H7 (cell line): ENCODE measurements around the gene KLLN. TPM values are rescaled to one million over a fixed set of nuclear protein-coding genes. Genes with fewer than 3 reads are reported as not detected.
"Not testable (repeated sequence)": the region's sequence is repeated elsewhere in the genome, so short reads cannot be mapped to it uniquely, and the experiment has no call there.

ENCODE experiments used
- DNase-seq: peaks from one replicate; pipeline ENCODE4 v3.0.0; 2012
- H3K27me3 ChIP-seq: 2 replicates; pipeline ENCODE4 v1.6.0; 2011; ENCODE audit warnings: mild to moderate bottlenecking, low read length; ENCODE audit not compliant: control insufficient read depth, insufficient read depth
- H3K36me3 ChIP-seq: replicated peaks from 2 replicates; pipeline ENCODE4 v1.5.1; 2011; ENCODE audit warnings: low read length; ENCODE audit not compliant: control insufficient read depth, insufficient read depth
- H3K4me3 ChIP-seq: 2 replicates; pipeline ENCODE4 v1.5.1; 2011; ENCODE audit warnings: low read depth, mild to moderate bottlenecking, control low read depth, low read length, moderate library complexity; ENCODE audit not compliant: insufficient read depth
- total RNA-seq: library from RNA; depleted of rRNA; stranded (reverse); fragments of >200 nt; shearing (Covaris generic); gene quantifications from 2 replicates; pipeline ENCODE4 v1.2.3, GENCODE V29; 2014; rRNA removed

KLLN gene, protein sequence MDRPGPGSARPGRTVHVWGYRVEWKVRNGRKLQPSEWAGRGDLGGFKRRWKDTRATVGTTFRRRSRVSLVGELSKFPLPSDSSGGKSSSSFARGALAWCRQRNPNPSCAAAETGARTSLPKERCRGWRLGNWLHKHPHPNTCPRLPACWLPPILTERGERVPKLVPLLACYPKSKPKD
- total RNA-seq: 0.10 and 0.15 TPM in 2 replicates

DNA sequence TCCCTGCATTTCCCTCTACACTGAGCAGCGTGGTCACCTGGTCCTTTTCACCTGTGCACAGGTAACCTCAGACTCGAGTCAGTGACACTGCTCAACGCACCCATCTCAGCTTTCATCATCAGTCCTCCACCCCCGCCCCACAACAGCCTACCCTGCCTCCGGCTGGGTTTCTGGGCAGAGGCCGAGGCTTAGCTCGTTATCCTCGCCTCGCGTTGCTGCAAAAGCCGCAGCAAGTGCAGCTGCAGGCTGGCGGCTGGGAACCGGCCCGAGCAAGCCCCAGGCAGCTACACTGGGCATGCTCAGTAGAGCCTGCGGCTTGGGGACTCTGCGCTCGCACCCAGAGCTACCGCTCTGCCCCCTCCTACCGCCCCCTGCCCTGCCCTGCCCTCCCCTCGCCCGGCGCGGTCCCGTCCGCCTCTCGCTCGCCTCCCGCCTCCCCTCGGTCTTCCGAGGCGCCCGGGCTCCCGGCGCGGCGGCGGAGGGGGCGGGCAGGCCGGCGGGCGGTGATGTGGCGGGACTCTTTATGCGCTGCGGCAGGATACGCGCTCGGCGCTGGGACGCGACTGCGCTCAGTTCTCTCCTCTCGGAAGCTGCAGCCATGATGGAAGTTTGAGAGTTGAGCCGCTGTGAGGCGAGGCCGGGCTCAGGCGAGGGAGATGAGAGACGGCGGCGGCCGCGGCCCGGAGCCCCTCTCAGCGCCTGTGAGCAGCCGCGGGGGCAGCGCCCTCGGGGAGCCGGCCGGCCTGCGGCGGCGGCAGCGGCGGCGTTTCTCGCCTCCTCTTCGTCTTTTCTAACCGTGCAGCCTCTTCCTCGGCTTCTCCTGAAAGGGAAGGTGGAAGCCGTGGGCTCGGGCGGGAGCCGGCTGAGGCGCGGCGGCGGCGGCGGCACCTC lies at the start of gene KLLN, which contains the start of gene PTEN:
Gene KLLN, minus strand, starts transcription at position 481 of the 891 bp plus-strand sequence. CDS start 1,046 bp downstream, outside the sequence.
Gene PTEN, plus strand, starts transcription at position 573 of the 891 bp plus-strand sequence. CDS start 845 bp downstream, outside the sequence.
- no peaks in the 10 kb centered on the region for H3K27me3 ChIP-seq
- peak; percentile 92 for DNase-seq
- H3K36me3 ChIP-seq: no peaks in the 10 kb centered on the region
- peak within 1 kb of the TSS; percentile 89 for H3K4me3 ChIP-seq

DNA sequence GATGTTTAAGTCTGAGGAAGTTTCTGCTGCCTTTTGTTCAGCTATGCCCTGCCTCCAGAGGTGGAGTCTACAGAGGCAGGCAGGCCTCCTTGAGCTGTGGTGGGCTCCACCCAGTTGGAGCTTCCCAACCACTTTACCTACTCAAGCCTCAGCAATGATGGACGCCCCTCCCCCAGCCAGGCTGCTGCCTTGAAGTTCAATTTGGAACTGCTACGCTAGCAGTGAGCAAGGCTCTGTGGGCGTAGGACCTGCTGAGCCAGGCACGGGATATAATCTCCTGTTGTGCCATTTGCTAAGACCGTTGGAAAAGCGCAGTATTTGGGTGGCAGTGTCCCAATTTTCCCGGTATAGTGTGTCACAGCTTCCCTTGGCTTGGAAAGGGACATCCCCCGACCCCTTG lies 40.1 kb upstream of the KLLN start:
- not testable (repeated sequence) for H3K27me3 ChIP-seq, H3K36me3 ChIP-seq, DNase-seq, H3K4me3 ChIP-seq

DNA sequence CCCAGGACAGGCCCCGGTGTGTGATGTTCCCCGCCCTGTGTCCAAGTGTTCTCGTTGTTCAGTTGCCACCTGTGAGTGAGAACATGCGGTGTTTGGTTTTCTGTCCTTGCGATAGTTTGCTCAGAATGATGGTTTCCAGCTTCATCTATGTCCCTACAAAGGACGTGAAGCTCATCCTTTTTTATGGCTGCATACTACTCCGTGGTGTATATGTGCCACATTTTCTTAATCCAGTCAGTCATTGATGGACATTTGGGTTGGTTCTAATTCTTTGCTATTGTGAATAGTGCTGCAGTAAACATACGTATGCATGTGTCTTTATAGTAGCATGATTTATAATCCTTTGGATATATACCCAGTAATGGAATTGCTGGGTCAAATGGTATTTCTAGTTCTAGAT lies 34.6 kb upstream of the KLLN start:
- not testable (repeated sequence) for H3K4me3 ChIP-seq, H3K36me3 ChIP-seq, DNase-seq, H3K27me3 ChIP-seq

DNA sequence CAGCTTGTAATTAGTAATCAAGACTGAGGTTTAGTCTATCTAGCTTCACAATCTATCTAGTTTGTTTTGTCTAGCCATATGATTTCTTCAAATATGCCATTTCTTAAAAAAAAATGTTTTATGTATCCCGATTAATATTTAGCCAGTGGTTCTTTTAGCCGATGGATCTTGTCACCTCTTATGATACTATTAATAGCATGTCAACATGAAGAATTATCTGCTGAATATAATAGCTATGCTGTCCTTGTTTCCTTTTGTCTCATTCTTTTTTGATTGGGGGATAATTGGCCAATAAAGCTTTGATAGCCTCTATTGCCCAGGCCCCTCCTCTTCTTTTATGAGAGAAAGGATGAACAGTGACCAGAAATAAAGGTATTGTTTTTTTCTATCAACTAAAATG lies 32.9 kb upstream of the KLLN start:
- no peak for DNase-seq
- Histone ChIP-seq H3K4me3 (no peak overlapping the region), H3K36me3 (no peaks in the 10 kb centered on the region), H3K27me3 (no peaks in the 10 kb centered on the region)

DNA sequence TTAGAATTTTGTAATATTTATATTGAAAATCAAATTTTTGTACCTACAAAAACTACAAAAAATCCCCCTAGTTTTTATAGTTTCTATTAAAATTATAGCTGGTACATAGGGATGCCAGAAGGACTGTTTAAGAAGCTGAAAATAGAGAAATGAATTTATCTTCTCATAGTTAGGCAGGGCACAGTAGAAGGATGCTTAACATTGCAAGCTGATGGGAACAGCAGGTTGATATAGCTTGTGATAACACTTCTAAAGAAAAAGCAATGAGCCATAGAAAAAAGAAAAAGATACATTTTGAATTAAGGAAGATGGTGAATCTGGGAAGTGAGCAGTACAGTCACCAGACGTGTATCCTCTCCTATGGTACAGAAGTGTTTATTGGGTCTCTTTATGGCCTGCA lies 32.1 kb upstream of the KLLN start:
- Histone ChIP-seq H3K36me3 (no peaks in the 10 kb centered on the region), H3K27me3 (no peaks in the 10 kb centered on the region), H3K4me3 (no peak overlapping the region)
- no peak for DNase-seq

DNA sequence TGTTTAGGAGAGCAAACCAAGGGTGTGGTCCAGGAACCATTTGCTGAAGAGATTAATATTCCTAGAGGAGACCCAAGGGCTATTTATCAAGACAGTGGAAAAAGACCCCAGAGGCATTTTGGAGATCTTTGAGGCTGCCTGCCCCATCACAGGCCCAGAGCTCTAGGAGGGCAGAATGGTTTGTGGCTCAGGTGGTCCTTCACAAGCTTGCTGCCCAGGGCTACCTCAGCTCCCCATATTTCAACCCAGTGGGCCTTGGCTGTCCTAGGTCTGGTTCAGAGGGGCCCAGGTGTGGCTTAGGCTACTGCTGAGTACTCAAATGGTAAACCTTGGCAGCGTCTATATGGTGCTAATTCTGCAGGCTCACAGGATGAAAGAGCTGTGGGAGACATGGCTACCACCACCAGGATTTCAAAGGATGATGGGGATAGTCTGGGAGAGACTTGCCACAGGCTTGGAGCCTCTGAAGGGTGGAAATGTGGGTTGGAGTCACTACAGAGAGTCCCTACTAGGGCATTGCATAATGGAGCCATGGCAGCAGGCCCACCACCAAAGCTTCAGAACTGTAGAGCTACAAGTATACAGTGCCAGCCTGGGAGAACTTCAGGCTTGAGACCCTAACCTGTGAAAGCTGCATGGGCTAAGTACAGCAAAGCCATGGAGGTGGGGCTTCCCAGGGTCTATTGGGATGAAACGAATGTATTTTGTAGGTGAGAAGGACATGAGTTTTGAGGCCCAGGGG lies 24.4 kb upstream of the KLLN start:
- Histone ChIP-seq H3K4me3 (no peak overlapping the region), H3K27me3 (no peaks in the 10 kb centered on the region), H3K36me3 (peaks cover 4% of the 10 kb centered on the region)
- no peak for DNase-seq

DNA sequence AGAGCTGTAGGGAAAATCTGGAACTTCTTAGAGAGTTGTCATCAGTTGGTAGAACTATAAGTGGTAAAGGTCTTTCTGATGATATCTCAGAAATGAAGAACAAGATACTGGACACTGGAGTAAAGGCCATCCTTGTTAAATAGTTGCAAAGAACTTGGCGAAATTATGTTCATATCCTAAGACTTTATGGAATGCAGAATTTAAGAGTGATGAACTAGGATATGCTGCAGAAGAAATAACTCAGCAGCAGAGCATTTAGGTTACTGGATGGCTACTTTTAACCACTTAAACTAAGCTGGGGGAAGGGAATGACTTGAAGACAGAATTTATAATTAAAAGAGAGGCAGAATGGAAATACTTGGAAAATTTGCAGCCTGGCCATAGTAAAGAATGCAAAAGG lies 23.8 kb upstream of the KLLN start:
- Histone ChIP-seq H3K36me3 (peaks cover 4% of the 10 kb centered on the region), H3K4me3 (no peak overlapping the region)

DNA sequence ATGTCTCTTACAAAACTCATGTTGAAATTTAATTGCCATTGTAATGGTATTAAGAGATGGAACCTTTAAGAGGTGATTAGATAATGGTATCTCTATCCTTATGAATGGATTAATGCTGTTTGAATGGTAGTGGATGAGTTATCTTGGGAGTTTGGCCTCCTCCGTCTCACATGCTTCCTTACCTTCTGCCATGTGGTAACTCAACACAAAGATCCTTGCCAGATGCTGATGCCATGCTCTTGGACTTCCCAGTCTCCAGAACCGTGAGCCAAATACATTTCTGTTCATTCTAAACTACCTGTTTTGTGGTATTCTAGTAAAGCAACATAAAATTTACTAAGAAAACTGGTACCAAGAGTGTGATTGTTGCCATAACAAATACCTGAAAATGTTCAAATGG lies 23.3 kb upstream of the KLLN start:
- Histone ChIP-seq H3K27me3 (no peaks in the 10 kb centered on the region), H3K4me3 (no peak overlapping the region), H3K36me3 (peaks cover 4% of the 10 kb centered on the region)
- no peak for DNase-seq

More for the DNA sequence above, 23.8 kb upstream of the KLLN start:
- no peaks in the 10 kb centered on the region for H3K27me3 ChIP-seq
- DNase-seq: no peak

DNA sequence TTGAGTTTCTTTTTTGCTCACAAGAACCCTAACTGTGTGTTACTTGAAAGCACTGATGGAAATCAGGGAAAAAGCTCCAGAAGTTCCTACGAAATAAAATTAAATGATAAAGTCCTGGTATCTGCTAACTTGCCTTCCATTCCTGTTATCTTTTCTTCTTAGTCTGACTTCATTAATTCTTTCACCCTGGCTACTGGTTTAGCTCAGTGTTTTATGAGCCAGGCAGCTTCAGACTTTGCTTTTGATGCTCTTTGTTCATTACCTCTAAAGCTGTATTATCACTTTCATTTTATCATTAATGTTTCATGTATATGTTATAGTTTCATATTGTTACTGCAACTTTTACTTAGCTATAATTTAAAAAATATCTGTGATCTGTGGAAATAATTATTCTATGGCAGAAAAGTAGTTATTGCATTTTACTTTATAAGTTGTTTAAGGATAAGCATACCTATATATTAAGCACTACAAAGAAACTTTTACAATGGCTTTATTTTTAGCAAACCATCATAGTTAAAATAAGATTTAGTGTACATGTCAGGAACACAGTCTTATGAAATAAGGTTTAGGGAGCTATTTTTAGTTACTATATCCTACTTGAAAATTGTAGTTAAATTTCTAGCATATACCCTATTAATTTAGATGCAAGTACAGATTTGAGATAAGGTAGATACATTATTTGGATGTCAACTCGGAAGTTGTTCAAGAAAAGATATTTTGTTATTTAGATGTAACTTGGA lies 19.4 kb upstream of the KLLN start:
- Histone ChIP-seq H3K4me3 (no peak overlapping the region), H3K36me3 (peaks cover 4% of the 10 kb centered on the region), H3K27me3 (no peaks in the 10 kb centered on the region)
- no peak for DNase-seq

DNA sequence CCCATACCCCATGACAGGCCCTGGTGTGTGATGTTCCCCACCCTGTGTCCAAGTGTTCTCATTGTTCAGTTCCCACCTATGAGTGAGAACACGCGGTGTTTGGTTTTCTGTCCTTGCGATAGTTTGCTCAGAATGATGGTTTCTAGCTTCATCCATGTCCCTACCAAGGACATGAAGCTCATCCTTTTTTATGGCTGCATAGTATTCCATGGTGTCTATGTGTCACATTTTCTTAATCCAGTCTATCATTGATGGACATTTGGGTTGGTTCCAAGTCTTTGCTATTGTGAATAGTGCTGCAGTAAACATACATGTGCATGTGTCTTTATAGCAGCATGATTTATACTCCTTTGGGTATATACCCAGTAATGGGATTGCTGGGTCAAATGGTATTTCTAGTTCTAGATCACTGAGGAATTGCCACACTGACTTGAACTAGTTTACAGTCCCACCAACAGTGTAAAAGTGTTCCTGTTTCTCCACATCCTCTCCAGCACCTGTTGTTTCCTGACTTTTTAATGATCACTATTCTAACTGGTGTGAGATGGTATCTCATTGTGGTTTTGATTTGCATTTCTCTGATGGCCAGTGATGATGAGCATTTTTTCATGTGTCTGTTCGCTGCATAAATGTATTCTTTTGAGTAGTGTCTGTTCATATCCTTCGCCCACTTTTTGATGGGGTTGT lies 18.2 kb upstream of the KLLN start:
- not testable (repeated sequence) for DNase-seq, H3K36me3 ChIP-seq

DNA sequence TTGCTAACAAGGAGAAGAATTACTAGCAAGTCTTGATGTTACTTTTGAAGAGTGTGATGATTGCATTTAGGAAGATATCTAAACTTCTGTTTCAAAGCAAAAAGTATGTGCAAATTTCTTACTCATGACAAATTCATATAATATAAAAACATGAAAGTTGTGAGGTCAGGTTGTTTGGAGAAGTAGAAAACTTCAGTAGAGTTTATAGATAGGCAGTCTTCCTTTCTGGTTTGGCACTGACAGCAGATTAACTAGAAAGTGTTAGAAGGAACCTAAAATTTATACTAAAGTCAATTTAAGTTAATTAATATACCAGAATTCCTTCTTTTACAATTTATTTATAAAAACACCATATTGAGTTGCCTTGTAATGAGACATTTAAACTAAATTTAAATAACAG lies 17.0 kb upstream of the KLLN start:
- Histone ChIP-seq H3K36me3 (no peaks in the 10 kb centered on the region; the same call in none of the 2 replicates), H3K4me3 (no peak overlapping the region), H3K27me3 (no peaks in the 10 kb centered on the region)
- DNase-seq: no peak

More for the DNA sequence above, 18.2 kb upstream of the KLLN start:
- H3K27me3 ChIP-seq, H3K4me3 ChIP-seq: not testable (repeated sequence)

DNA sequence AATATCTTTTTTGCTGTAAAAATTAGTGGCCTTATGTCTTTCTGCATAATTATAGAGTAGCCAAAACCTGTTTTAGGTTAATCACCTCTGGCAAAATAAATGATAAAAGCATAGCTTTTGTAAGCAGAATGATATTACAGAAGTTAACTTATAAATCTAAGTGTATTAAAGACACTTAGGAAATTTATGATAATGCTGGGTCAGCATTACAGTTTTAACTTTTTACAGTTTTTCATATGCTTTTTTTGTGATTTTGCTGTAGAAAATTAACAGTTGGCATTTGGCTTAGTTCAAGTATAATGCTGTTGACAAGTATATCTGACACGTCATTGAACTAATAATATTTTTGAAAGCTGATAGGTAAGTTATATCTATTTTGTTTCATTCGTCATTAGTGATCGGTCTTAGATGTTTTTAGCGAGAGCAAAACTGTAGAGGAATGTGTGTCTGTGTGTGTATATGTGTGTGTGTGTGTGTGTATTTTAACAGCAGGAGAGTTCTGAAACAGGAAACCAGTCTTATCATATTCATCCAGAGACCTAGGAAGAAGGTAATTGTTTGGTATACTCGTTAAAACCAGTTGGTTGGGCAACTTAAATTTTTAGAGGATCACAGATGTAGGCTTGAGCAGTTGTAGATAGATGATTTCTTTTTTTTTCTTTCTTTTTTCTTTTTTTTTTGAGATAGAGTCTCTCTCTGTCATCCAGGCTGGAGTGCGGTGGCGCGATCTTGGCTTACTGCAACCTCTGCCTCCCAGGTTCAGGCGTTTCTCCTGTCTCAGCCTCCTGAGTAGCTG lies 15.5 kb upstream of the KLLN start:
- H3K27me3 ChIP-seq: no peaks in the 10 kb centered on the region
- H3K4me3 ChIP-seq: no peak overlapping the region
- DNase-seq: no peak
- H3K36me3 ChIP-seq: no peaks in the 10 kb centered on the region; the same call in 1 of the 2 replicates

DNA sequence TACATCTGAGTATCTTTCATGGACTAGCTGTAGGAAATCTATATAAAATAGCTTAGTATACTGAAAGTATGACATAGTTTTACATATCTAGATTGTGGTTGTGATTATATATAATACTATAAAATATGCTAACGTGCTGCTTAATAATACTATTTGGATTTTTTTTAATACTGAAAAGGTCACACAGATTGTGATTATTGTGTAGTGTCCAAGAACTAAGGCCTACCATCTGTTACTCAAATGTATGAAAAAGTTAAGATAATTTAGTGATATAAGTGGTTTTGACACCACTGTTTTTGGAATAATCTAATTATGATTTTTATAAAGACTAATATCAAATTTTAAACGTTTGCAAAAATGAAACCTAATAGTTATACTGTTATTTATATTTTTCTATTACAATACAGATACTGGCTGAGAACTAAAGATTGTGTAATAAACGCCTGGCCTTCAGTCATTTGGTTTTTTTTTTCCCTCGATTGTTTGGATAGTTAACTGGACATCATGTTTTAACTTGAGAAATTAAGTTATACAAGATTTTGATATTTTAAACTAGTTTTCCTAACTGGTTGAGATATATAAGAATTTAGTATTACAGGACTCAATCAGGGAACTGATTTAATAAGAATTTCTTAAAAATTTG lies 12.7 kb upstream of the KLLN start:
- H3K4me3 ChIP-seq: no peak overlapping the region
- no peaks in the 10 kb centered on the region for H3K27me3 ChIP-seq
- H3K36me3 ChIP-seq: no peaks in the 10 kb centered on the region; the same call in 1 of the 2 replicates
- no peak for DNase-seq
